Body of pancreas (tissue), 4 donors: Measurements from ENCODE around the gene MYO10. TPM values are rescaled to one million over a fixed set of nuclear protein-coding genes. Genes with fewer than 3 reads are reported as not detected.

Experiments used
- ATAC-seq: fragments of 150-250 bp; one replicate; pipeline ENCODE4 v1.9.1; 2016
- DNase-seq, 4 donors: peaks; one replicate each; pipeline ENCODE4 v3.0.0-alpha.2; 2019
- H3K27ac ChIP-seq, 4 donors: fragments of 200-600 bp; sonication (generic); 1 replicate in 3 of 4; 2 replicates in 1 of 4; pipeline versions ENCODE4 v1.5.1 to v1.6.1; 2016 to 2019; ENCODE audit warnings: mild to moderate bottlenecking in 1 of 4, mixed read lengths in 1 of 4, moderate library complexity in 1 of 4
- H3K27me3 ChIP-seq, 2 donors: fragments of 200-600 bp; sonication (generic); one replicate each; pipeline ENCODE4 v1.6.0; 2016; ENCODE audit warnings: mild to moderate bottlenecking in 1 of 2
- H3K36me3 ChIP-seq, 2 donors: fragments of 200-600 bp; sonication (generic); replicated peaks in 1 of 2; 2 replicates each; pipeline ENCODE4 v1.5.1; 2016; ENCODE audit warnings: low read depth in 2 of 2; ENCODE audit not compliant: insufficient read depth in 1 of 2
- H3K4me1 ChIP-seq: fragments of 200-600 bp; sonication (generic); one replicate; pipeline ENCODE4 v1.6.0; 2016
- H3K4me3 ChIP-seq, 2 donors: fragments of 200-600 bp; sonication (generic); 1 replicate in 1 of 2; 2 replicates in 1 of 2; pipeline ENCODE4 v1.5.1; 2016 to 2019
- H3K9me3 ChIP-seq, 3 donors: fragments of 200-600 bp; sonication (generic); 1 replicate in 2 of 3; 2 replicates in 1 of 3; pipeline ENCODE4 v1.5.1; 2016
- POLR2A ChIP-seq, 3 donors: fragments of 450-650 bp; IDR thresholded peaks; one replicate each; pipeline ENCODE4 v1.6.1; 2016; ENCODE audit warnings: antibody characterized with exemption in 3 of 3, mild to moderate bottlenecking in 2 of 3
- WGBS, 2 donors: methylation state at CpG; one replicate each; pipeline ENCODE4 v1.1.5; 2017; 5-methylcytosine and 5-hydroxymethylcytosine counted together
- intact Hi-C: fragments of 100-400 bp; cut with DNase I; formaldehyde crosslinking; loops from one replicate; pipeline ENCODE4 v1.15.1; 2023
- total RNA-seq, 2 donors: library from RNA; depleted of rRNA; stranded (reverse); fragments of >200 nt; gene quantifications; one replicate each; pipeline ENCODE4 v1.1.0, GENCODE V29; 2016
- TF ChIP-seq, protein P1 (sequence below), 7 experiments: fragments of 450-650 bp in 4 of 7; fragments of 200-600 bp in 3 of 7; sonication (generic) in 3 of 7; IDR thresholded peaks; one replicate each; pipeline ENCODE4 v1.5.1; 2016 to 2019; ENCODE audit warnings: antibody characterized with exemption in 7 of 7

Gene MYO10
- total RNA-seq, 2 donors from 2014 or later, result 35.8 to 162 TPM

- peak; percentile 94 for ATAC-seq
- H3K36me3 ChIP-seq, result no peaks in the 10 kb centered on the region
- TF ChIP-seq POLR2A (IDR thresholded peaks at IDR 0.05), result peak in 1 of 3 donors; percentile 13
- TF ChIP-seq, protein P1, sequence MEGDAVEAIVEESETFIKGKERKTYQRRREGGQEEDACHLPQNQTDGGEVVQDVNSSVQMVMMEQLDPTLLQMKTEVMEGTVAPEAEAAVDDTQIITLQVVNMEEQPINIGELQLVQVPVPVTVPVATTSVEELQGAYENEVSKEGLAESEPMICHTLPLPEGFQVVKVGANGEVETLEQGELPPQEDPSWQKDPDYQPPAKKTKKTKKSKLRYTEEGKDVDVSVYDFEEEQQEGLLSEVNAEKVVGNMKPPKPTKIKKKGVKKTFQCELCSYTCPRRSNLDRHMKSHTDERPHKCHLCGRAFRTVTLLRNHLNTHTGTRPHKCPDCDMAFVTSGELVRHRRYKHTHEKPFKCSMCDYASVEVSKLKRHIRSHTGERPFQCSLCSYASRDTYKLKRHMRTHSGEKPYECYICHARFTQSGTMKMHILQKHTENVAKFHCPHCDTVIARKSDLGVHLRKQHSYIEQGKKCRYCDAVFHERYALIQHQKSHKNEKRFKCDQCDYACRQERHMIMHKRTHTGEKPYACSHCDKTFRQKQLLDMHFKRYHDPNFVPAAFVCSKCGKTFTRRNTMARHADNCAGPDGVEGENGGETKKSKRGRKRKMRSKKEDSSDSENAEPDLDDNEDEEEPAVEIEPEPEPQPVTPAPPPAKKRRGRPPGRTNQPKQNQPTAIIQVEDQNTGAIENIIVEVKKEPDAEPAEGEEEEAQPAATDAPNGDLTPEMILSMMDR (IDR thresholded peaks at IDR 0.05), result no peak
- H3K27ac ChIP-seq, result peak overlapping the region; percentile 34 to 84 (median 78)
- 24 to 33% methylated on average over 14 of the region's 14 CpGs for WGBS, 2 donors
- no peaks in the 10 kb centered on the region for H3K9me3 ChIP-seq
- H3K4me3 ChIP-seq, result no peak overlapping the region
- H3K4me1 ChIP-seq, result peaks cover 36% of the 10 kb centered on the region
- H3K27me3 ChIP-seq, result no peaks in the 10 kb centered on the region
- DNase-seq, result peak; percentile 66 to 90 (median 78)
- intact Hi-C loops, result no loop called here
Observed at GRCh38 chr5:16736158-16736995, 199.7 kb downstream of the MYO10 start.

- H3K36me3 ChIP-seq, result no peaks in the 10 kb centered on the region
- no peaks in the 10 kb centered on the region for H3K9me3 ChIP-seq
- intact Hi-C loops, result no loop called here
- H3K4me3 ChIP-seq, result no peak overlapping the region
- DNase-seq, result no peak
- H3K4me1 ChIP-seq, result peaks cover 36% of the 10 kb centered on the region
- no peaks in the 10 kb centered on the region for H3K27me3 ChIP-seq
- peak overlapping the region; percentile 34 to 84 (median 78) for H3K27ac ChIP-seq
- TF ChIP-seq POLR2A (IDR thresholded peaks at IDR 0.05), result no peak
- TF ChIP-seq, protein P1 (IDR thresholded peaks at IDR 0.05), result no peak
- peak; percentile 10 for ATAC-seq
- 59 to 61% methylated on average over 15 of the region's 15 CpGs for WGBS, 2 donors
Observed at GRCh38 chr5:16735101-16736060, 200.7 kb downstream of the MYO10 start.

DNA sequence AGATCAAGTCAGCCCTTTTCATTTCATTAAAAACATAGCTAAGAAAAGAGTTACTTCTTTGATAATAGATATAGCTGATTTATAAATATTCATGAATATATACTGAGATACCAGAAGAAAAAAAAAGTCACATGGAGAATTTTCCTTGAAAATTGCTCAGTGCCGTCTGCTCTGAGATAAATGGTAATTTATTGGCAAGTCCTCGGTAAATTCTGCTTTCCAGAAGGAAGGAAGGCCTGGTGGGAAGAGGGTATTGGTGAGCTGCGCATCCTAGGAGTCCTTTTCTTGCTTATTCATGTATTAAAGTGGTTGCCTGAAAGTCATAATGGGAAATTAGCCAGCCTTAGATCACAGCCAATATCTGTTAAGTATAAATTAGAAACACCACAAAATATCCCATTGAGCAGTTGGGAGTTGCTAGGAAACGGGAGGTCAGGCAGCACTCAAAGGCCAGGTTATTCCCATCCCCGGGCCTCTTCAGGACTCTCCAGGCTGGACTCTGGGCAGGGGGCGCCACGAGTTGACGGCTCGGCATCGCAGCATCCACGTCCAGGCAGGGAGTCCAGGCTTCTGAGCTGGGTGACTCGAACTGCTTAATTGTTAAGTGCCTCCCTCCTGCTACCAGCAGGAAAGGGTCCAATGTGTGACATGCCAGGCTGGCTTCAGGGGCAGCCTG is 202.6 kb downstream of the MYO10 start:
- Histone ChIP-seq H3K27ac (no peak overlapping the region), H3K4me3 (no peak overlapping the region), H3K27me3 (no peaks in the 10 kb centered on the region), H3K9me3 (no peaks in the 10 kb centered on the region), H3K36me3 (no peaks in the 10 kb centered on the region), H3K4me1 (peaks cover 38% of the 10 kb centered on the region)
- intact Hi-C loops, result no loop called here
- no peak for DNase-seq
- WGBS, 2 donors, result 69 to 87% methylated on average over 5 to 12 of the region's 12 CpGs
- no peak for TF ChIP-seq POLR2A (IDR thresholded peaks at IDR 0.05)
- TF ChIP-seq, protein P1 (IDR thresholded peaks at IDR 0.05), result no peak
- ATAC-seq, result no peak

DNA sequence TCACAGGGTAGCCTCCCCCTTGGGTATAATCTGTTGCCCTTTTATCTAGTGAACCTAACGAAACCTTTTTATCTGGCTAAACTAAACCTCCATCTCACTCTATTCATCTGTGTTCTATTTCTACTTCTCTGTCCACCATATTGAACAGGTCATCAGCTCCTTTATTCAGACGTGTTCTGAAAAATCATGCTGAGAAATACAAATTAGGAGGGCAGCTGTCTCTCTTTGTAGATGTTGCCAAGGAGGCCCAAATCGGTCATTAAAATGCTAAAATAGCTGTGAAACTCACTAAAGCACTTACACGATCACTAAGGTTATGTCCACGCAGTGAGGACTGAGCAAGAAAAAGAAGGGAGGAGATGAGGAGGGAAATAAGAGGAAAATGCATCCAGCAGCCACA is 203.7 kb downstream of the MYO10 start:
- no peaks in the 10 kb centered on the region for H3K36me3 ChIP-seq
- H3K27ac ChIP-seq, result no peak overlapping the region
- TF ChIP-seq, protein P1 (IDR thresholded peaks at IDR 0.05), result no peak
- no peak for TF ChIP-seq POLR2A (IDR thresholded peaks at IDR 0.05)
- DNase-seq, result no peak
- H3K4me3 ChIP-seq, result no peak overlapping the region
- WGBS, 2 donors, result 87 to 89% methylated on average over 5 of the region's 5 CpGs
- no peak for ATAC-seq
- H3K27me3 ChIP-seq, result no peaks in the 10 kb centered on the region
- intact Hi-C loops, result no loop called here
- H3K9me3 ChIP-seq, result no peaks in the 10 kb centered on the region
- H3K4me1 ChIP-seq, result peaks cover 41% of the 10 kb centered on the region
